ENCODE results near the gene PDGFA.

The PDGFA gene

GRCh38 chr7:506391-506831 is 13.2 kb downstream of the PDGFA start:
- no peak overlapping the region for H3K9ac ChIP-seq
- TF ChIP-seq CTCF (IDR thresholded peaks at IDR 0.05) = no peak

GRCh38 chr7:505171-505570 is 14.5 kb downstream of the PDGFA start:
- Histone ChIP-seq H3K4me3 (ENCODE audit: low read depth, low read length) (no peak overlapping the region), H3K27ac (no peak overlapping the region), H3K4me2 (ENCODE audit: low read length) (no peak overlapping the region), H3K79me2 (no peaks in the 10 kb centered on the region), H2AFZ (no peak overlapping the region), H3K9ac (no peak overlapping the region), H3K27me3 (ENCODE audit: control insufficient read depth, insufficient read depth, low read length) (no peaks in the 10 kb centered on the region), H3K4me1 (no peaks in the 10 kb centered on the region), H3K36me3 (ENCODE audit: control insufficient read depth, insufficient read depth, low read length) (no peaks in the 10 kb centered on the region), H3K9me3 (ENCODE audit: control insufficient read depth, low read length) (no peaks in the 10 kb centered on the region)
- no peak for TF ChIP-seq CTCF (IDR thresholded peaks at IDR 0.05)

More at GRCh38 chr7:506391-506831, 13.2 kb downstream of the PDGFA start:
- no peak overlapping the region for H3K4me2 ChIP-seq (ENCODE audit: low read length)
- no peak overlapping the region for H3K27ac ChIP-seq
- no peak overlapping the region for H3K4me3 ChIP-seq (ENCODE audit: low read depth, low read length)
- H3K36me3 ChIP-seq (ENCODE audit: control insufficient read depth, insufficient read depth, low read length) = no peaks in the 10 kb centered on the region
- H2AFZ ChIP-seq = no peak overlapping the region
- no peaks in the 10 kb centered on the region for H3K79me2 ChIP-seq
- H3K4me1 ChIP-seq = no peaks in the 10 kb centered on the region
- no peaks in the 10 kb centered on the region for H3K9me3 ChIP-seq (ENCODE audit: control insufficient read depth, low read length)
- H3K27me3 ChIP-seq (ENCODE audit: control insufficient read depth, insufficient read depth, low read length) = no peaks in the 10 kb centered on the region

GRCh38 chr7:504221-505111 is 15.2 kb downstream of the PDGFA start:
- Histone ChIP-seq H3K4me3 (ENCODE audit: low read depth, low read length) (no peak overlapping the region), H3K27me3 (ENCODE audit: control insufficient read depth, insufficient read depth, low read length) (no peaks in the 10 kb centered on the region), H3K9ac (no peak overlapping the region), H3K79me2 (no peaks in the 10 kb centered on the region), H2AFZ (no peak overlapping the region), H3K4me2 (ENCODE audit: low read length) (no peak overlapping the region), H3K36me3 (ENCODE audit: control insufficient read depth, insufficient read depth, low read length) (no peaks in the 10 kb centered on the region), H3K27ac (no peak overlapping the region), H3K4me1 (no peaks in the 10 kb centered on the region), H3K9me3 (ENCODE audit: control insufficient read depth, low read length) (no peaks in the 10 kb centered on the region)
- TF ChIP-seq CTCF (IDR thresholded peaks at IDR 0.05) = no peak

- H3K4me2 ChIP-seq (ENCODE audit: low read length) = no peak overlapping the region
- no peak for TF ChIP-seq CTCF (IDR thresholded peaks at IDR 0.05)
- H3K79me2 ChIP-seq = no peaks in the 10 kb centered on the region
- H2AFZ ChIP-seq = no peak overlapping the region
- no peak overlapping the region for H3K4me3 ChIP-seq (ENCODE audit: low read depth, low read length)
- H3K4me1 ChIP-seq = no peaks in the 10 kb centered on the region
- no peaks in the 10 kb centered on the region for H3K9me3 ChIP-seq (ENCODE audit: control insufficient read depth, low read length)
- H3K27me3 ChIP-seq (ENCODE audit: control insufficient read depth, insufficient read depth, low read length) = no peaks in the 10 kb centered on the region
- no peak overlapping the region for H3K27ac ChIP-seq
- no peaks in the 10 kb centered on the region for H3K36me3 ChIP-seq (ENCODE audit: control insufficient read depth, insufficient read depth, low read length)
- no peak overlapping the region for H3K9ac ChIP-seq
Observed at GRCh38 chr7:503575-504111, 16.0 kb downstream of the PDGFA start.
